ENCODE results near the gene FREM3. TPM values are rescaled to one million over a fixed set of nuclear protein-coding genes. Genes with fewer than 3 reads are reported as not detected.
A peak's percentile ranks its signal among the peaks of the same experiment; 100 is the strongest.

FREM3 gene
- total and polyA plus RNA-seq, 7 donors: under 0.01 TPM; not detected in 6

GRCh38 chr4:143558823-143559756 lies 141.4 kb downstream of the FREM3 start:
- peaks cover 0 to 2% (median 0%) of the 10 kb centered on the region in 4 donors for H3K36me3 ChIP-seq
- H3K9me3 ChIP-seq: no peaks in the 10 kb centered on the region
- no peaks in the 10 kb centered on the region for H3K27me3 ChIP-seq
- peak in 3 of 4 donors; percentile 8 to 35 (median 10) for TF ChIP-seq POLR2AphosphoS5 (IDR thresholded peaks at IDR 0.05)
- no peak for TF ChIP-seq EP300 (IDR thresholded peaks at IDR 0.05)
- TF ChIP-seq POLR2A (IDR thresholded peaks at IDR 0.05): no peak
- TF ChIP-seq, protein P1, sequence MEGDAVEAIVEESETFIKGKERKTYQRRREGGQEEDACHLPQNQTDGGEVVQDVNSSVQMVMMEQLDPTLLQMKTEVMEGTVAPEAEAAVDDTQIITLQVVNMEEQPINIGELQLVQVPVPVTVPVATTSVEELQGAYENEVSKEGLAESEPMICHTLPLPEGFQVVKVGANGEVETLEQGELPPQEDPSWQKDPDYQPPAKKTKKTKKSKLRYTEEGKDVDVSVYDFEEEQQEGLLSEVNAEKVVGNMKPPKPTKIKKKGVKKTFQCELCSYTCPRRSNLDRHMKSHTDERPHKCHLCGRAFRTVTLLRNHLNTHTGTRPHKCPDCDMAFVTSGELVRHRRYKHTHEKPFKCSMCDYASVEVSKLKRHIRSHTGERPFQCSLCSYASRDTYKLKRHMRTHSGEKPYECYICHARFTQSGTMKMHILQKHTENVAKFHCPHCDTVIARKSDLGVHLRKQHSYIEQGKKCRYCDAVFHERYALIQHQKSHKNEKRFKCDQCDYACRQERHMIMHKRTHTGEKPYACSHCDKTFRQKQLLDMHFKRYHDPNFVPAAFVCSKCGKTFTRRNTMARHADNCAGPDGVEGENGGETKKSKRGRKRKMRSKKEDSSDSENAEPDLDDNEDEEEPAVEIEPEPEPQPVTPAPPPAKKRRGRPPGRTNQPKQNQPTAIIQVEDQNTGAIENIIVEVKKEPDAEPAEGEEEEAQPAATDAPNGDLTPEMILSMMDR (IDR thresholded peaks at IDR 0.05): peak; percentile 8 to 50 (median 18)
- H3K4me3 ChIP-seq: peak overlapping the region; percentile 26 to 58 (median 52)
- 1 to 3% methylated on average over 57 of the region's 57 CpGs for WGBS, 2 donors
- intact Hi-C loops (cut with DNase I): no loop called here
- H3K4me1 ChIP-seq: peaks cover 0 to 10% (median 9%) of the 10 kb centered on the region in 4 donors
- peak overlapping the region; percentile 67 to 74 (median 68) for H3K27ac ChIP-seq
- DNase-seq: peak; percentile 77

DNA sequence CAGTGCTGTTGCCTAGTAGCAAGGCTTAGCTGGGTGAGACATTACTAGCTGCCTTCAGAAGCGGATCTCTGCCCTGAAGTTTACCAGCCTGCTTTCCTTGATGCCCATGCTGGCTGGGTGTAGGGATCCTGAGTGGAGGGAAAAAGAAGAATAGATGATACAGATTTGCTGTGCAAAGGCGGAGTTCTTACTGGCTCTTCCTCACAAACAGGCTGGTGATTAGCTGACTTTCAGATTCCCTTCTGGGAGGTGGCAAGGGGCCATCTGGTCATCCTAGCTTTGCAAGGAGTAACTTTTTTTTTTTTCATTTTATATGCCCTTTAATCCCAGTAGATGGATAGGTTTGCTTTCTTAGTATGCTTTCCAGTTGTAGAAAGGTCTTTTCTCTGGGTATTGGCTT lies 142.2 kb downstream of the FREM3 start:
- 67 to 95% methylated on average over 2 of the region's 2 CpGs for whole genome bisulfite sequencing, 2 donors
- no peak overlapping the region for H3K4me3 ChIP-seq
- DNase-seq: no peak

DNA sequence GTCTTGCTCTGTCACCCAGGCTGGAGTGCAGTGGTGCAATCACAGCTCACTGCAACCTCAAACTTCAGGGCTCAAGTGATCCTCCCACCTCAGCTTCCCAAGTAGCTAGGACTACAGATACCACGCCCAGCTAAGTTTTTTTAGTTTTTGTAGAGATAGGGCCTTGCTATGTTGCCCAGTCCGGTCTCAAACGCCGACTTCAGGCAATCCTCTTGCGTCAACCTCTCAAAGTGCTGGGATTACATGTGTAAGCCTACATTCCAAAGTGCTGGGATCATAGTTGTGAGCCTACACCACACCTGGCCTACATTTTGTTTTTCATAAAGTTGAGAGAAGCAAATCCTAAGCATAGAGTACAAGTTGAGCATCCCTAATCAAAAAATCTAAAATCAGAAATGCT lies 144.8 kb downstream of the FREM3 start:
- H3K27ac ChIP-seq: no peak overlapping the region
- peaks cover 0 to 32% (median 0%) of the 10 kb centered on the region in 4 donors for H3K36me3 ChIP-seq
- WGBS, 2 donors: 86 to 90% methylated on average over 5 of the region's 5 CpGs
- peaks cover 0 to 21% (median 10%) of the 10 kb centered on the region in 4 donors for H3K4me1 ChIP-seq
- H3K4me3 ChIP-seq: no peak overlapping the region
- H3K9me3 ChIP-seq: no peaks in the 10 kb centered on the region
- DNase-seq: no peak
- intact Hi-C loops (cut with DNase I): no loop called here
- H3K27me3 ChIP-seq: no peaks in the 10 kb centered on the region
- no peak for TF ChIP-seq EP300 (IDR thresholded peaks at IDR 0.05)
- TF ChIP-seq, protein P1 (IDR thresholded peaks at IDR 0.05): no peak
- TF ChIP-seq POLR2AphosphoS5 (IDR thresholded peaks at IDR 0.05): no peak
- TF ChIP-seq POLR2A (IDR thresholded peaks at IDR 0.05): no peak

More for the DNA sequence above, 142.2 kb downstream of the FREM3 start:
- intact Hi-C loops (cut with DNase I): no loop called here
- Histone ChIP-seq H3K36me3 (peaks cover 0 to 10% (median 0%) of the 10 kb centered on the region in 4 donors), H3K9me3 (no peaks in the 10 kb centered on the region), H3K27ac (peak overlapping the region in 2 of 4 donors; percentile 68 to 74), H3K4me1 (peaks cover 0 to 10% (median 9%) of the 10 kb centered on the region in 4 donors), H3K27me3 (no peaks in the 10 kb centered on the region)
- TF ChIP-seq POLR2AphosphoS5 (IDR thresholded peaks at IDR 0.05) (no peak), EP300 (IDR thresholded peaks at IDR 0.05) (no peak), POLR2A (IDR thresholded peaks at IDR 0.05) (no peak)
- TF ChIP-seq, protein P1 (IDR thresholded peaks at IDR 0.05): no peak

- 66 to 70% methylated on average over 4 of the region's 4 CpGs for WGBS, 2 donors
- TF ChIP-seq, protein P1 (IDR thresholded peaks at IDR 0.05): no peak
- H3K9me3 ChIP-seq: no peaks in the 10 kb centered on the region
- intact Hi-C loops (cut with DNase I): no loop called here
- peaks cover 0 to 39% (median 0%) of the 10 kb centered on the region in 4 donors for H3K36me3 ChIP-seq
- H3K4me3 ChIP-seq: no peak overlapping the region
- no peaks in the 10 kb centered on the region for H3K27me3 ChIP-seq
- peaks cover 0 to 28% (median 16%) of the 10 kb centered on the region in 4 donors for H3K4me1 ChIP-seq
- no peak overlapping the region for H3K27ac ChIP-seq
- DNase-seq: no peak
Measured at GRCh38 chr4:143554728-143555597, 145.5 kb downstream of the FREM3 start.
